ENCODE measurements around the gene SEPTIN1.
"Not testable (repeated sequence)": the region's sequence is repeated elsewhere in the genome, so short reads cannot be mapped to it uniquely, and the experiment has no call there.

DNA sequence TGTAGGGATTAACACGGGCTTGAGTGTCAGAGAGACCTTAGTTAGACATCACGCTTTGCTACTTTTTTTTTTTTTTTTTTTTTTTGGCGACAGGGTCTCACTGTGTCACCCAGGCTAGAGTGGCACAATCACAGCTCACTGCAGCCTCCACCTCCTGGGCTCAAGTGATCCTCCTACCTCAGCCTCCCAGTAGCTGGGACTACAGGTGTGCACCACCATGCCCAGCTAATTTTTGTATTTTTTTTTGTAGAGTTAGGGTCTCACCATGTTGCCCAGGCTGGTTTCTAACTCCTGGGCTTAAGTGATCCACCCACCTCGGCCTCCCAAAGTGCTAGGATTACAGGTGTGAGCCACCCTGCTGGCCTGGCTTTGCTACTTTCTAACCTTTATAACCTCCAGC lies 14.3 kb upstream of the SEPTIN1 start:
- not testable (repeated sequence) for TF ChIP-seq CTCF (conservative IDR thresholded peaks at IDR 0.05; ENCODE audit: low read depth in 2 of 2); POLR2AphosphoS5 (IDR thresholded peaks at IDR 0.05; ENCODE audit: low read depth); EZH2 (IDR thresholded peaks at IDR 0.05; ENCODE audit: low read depth, unreplicated experiment); EZH2phosphoT487 (IDR thresholded peaks at IDR 0.05; ENCODE audit: unreplicated experiment); ZNF114 (CRISPR knock-in tag; IDR thresholded peaks at IDR 0.05); CREB1 (CRISPR knock-in tag; IDR thresholded peaks at IDR 0.05; ENCODE audit: low read depth); JUNB (IDR thresholded peaks at IDR 0.05; ENCODE audit: unreplicated experiment)
- TF ChIP-seq, protein P1, sequence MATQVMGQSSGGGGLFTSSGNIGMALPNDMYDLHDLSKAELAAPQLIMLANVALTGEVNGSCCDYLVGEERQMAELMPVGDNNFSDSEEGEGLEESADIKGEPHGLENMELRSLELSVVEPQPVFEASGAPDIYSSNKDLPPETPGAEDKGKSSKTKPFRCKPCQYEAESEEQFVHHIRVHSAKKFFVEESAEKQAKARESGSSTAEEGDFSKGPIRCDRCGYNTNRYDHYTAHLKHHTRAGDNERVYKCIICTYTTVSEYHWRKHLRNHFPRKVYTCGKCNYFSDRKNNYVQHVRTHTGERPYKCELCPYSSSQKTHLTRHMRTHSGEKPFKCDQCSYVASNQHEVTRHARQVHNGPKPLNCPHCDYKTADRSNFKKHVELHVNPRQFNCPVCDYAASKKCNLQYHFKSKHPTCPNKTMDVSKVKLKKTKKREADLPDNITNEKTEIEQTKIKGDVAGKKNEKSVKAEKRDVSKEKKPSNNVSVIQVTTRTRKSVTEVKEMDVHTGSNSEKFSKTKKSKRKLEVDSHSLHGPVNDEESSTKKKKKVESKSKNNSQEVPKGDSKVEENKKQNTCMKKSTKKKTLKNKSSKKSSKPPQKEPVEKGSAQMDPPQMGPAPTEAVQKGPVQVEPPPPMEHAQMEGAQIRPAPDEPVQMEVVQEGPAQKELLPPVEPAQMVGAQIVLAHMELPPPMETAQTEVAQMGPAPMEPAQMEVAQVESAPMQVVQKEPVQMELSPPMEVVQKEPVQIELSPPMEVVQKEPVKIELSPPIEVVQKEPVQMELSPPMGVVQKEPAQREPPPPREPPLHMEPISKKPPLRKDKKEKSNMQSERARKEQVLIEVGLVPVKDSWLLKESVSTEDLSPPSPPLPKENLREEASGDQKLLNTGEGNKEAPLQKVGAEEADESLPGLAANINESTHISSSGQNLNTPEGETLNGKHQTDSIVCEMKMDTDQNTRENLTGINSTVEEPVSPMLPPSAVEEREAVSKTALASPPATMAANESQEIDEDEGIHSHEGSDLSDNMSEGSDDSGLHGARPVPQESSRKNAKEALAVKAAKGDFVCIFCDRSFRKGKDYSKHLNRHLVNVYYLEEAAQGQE (IDR thresholded peaks at IDR 0.05; ENCODE audit: unreplicated experiment): not testable (repeated sequence)
